AG09319 (cell line): ENCODE data around the gene EID2B.

Source experiments
- DNase-seq: peaks from one replicate; pipeline ENCODE4 v3.0.0-alpha.2; 2010; ENCODE audit warnings: low read depth; ENCODE audit errors: extremely low read depth
- CTCF ChIP-seq: IDR thresholded peaks from 2 replicates; pipeline ENCODE4 v1.5.1; 2011; ENCODE audit warnings: low read depth, mild to moderate bottlenecking, inconsistent platforms, low read length, moderate library complexity

The EID2B gene

GRCh38 chr19:39517432-39517831 lies 15.2 kb downstream of the EID2B start:
- DNase-seq: no peak
- TF ChIP-seq CTCF: no peak

GRCh38 chr19:39516270-39516669 lies 16.4 kb downstream of the EID2B start:
- no peak for TF ChIP-seq CTCF
- DNase-seq: no peak

GRCh38 chr19:39515551-39516191 lies 17.0 kb downstream of the EID2B start:
- no peak for DNase-seq

GRCh38 chr19:39514840-39515550 lies 17.7 kb downstream of the EID2B start, which contains the start of gene SELENOV:
Gene SELENOV (plus strand): TSS chr19:39515139. CDS start chr19:39515213, 74 bp downstream.
- no peak for DNase-seq
- TF ChIP-seq CTCF: no peak; the same call in 1 of the 2 replicates

More at GRCh38 chr19:39515551-39516191, 17.0 kb downstream of the EID2B start:
- TF ChIP-seq CTCF: no peak

- no peak for TF ChIP-seq CTCF
- DNase-seq: no peak
These were observed 19.7 kb downstream of the EID2B start for GRCh38 chr19:39512988-39513387.

GRCh38 chr19:39509233-39509632 lies 23.4 kb downstream of the EID2B start:
- TF ChIP-seq CTCF: no peak
- no peak for DNase-seq

- TF ChIP-seq CTCF: no peak
- no peak for DNase-seq
These were observed 24.0 kb downstream of the EID2B start for GRCh38 chr19:39508629-39509028.
